WTC11 (cell line): Measurements from ENCODE around the gene MID1. TPM values are rescaled to one million over a fixed set of nuclear protein-coding genes. Genes with fewer than 3 reads are reported as not detected.

ENCODE experiments used
- ATAC-seq: fragments of 200-7000 bp; cut with Tn5 transposase; 2 replicates; pipeline ENCODE4 v1.10.0; 2021; ENCODE audit warnings: mild to moderate bottlenecking, moderate library complexity
- CTCF ChIA-PET: fragments of 300-600 bp; sonication (Branson Sonifier 250); formaldehyde crosslinking; loops from one replicate; lab custom pipeline; 2021; ENCODE audit warnings: antibody characterized with exemption; lab: Charles Lee
- POLR2A ChIA-PET: fragments of 350-600 bp; sonication (Branson Sonifier 250); formaldehyde crosslinking; loops from one replicate; lab custom pipeline; 2021; ENCODE audit warnings: antibody characterized with exemption; lab: Charles Lee
- DNase-seq: peaks from one replicate; pipeline ENCODE4 v3.0.0; 2021; ENCODE audit warnings: low spot score
- H3K27ac Mint-ChIP-seq: 2 replicates; pipeline ENCODE4 v1.8.0; 2021; ENCODE audit warnings: mixed read lengths
- H3K27me3 Mint-ChIP-seq: 2 replicates; pipeline ENCODE4 v1.8.0; 2021; ENCODE audit warnings: low read depth, mild to moderate bottlenecking, moderate library complexity, mixed read lengths
- H3K36me3 Mint-ChIP-seq: 2 replicates; pipeline ENCODE4 v1.8.0; 2021; ENCODE audit warnings: mixed read lengths
- H3K4me1 Mint-ChIP-seq: 2 replicates; pipeline ENCODE4 v1.8.0; 2022; ENCODE audit warnings: mixed read lengths
- H3K4me3 Mint-ChIP-seq: 2 replicates; pipeline ENCODE4 v1.8.0; 2021; ENCODE audit warnings: mild to moderate bottlenecking, moderate library complexity, mixed read lengths
- H3K9me3 Mint-ChIP-seq: 2 replicates; pipeline ENCODE4 v1.8.0; 2021; ENCODE audit warnings: mixed read lengths
- AFF4 ChIP-seq: sonication (generic); formaldehyde crosslinking; IDR thresholded peaks from 2 replicates; pipeline ENCODE4 v1.8.1; 2023; ENCODE audit warnings: mild to moderate bottlenecking, missing genetic modification reagents, borderline replicate concordance
- E2F4 ChIP-seq: sonication (generic); formaldehyde crosslinking; IDR thresholded peaks from 2 replicates; pipeline ENCODE4 v1.8.1; 2022; ENCODE audit warnings: low read depth, mild to moderate bottlenecking, moderate library complexity, missing genetic modification reagents, borderline replicate concordance
- FOXJ3 ChIP-seq: sonication (generic); formaldehyde crosslinking; IDR thresholded peaks from 2 replicates; pipeline ENCODE4 v1.9.0; 2021; ENCODE audit warnings: missing genetic modification reagents, mild to moderate bottlenecking, borderline replicate concordance
- GTF2I ChIP-seq: fragments of 250-450 bp; sonication (Bioruptor Pico); conservative IDR thresholded peaks from 2 replicates; pipeline ENCODE4 v1.4.0; 2021; ENCODE audit warnings: mild to moderate bottlenecking
- HMGA2 ChIP-seq: fragments of 250-450 bp; sonication (Bioruptor Pico); IDR thresholded peaks from 2 replicates; pipeline ENCODE4 v1.4.0; 2021; ENCODE audit warnings: mild to moderate bottlenecking, moderate library complexity
- IRF2 ChIP-seq: sonication (generic); formaldehyde crosslinking; IDR thresholded peaks from 2 replicates; pipeline ENCODE4 v1.8.0; 2022; ENCODE audit warnings: low read depth, missing genetic modification reagents, borderline replicate concordance
- NFE2L1 ChIP-seq: sonication (generic); formaldehyde crosslinking; IDR thresholded peaks from 2 replicates; pipeline ENCODE4 v1.8.1; 2023; ENCODE audit warnings: missing genetic modification reagents
- NFYB ChIP-seq: sonication (generic); formaldehyde crosslinking; conservative IDR thresholded peaks from 2 replicates; pipeline ENCODE4 v1.8.0; 2022; ENCODE audit warnings: low read depth, missing genetic modification reagents
- STAT6 ChIP-seq: sonication (generic); formaldehyde crosslinking; conservative IDR thresholded peaks from 2 replicates; pipeline ENCODE4 v1.8.1; 2023; ENCODE audit warnings: mild to moderate bottlenecking, low read depth, missing genetic modification reagents, moderate library complexity
- TEAD1 ChIP-seq: sonication (generic); formaldehyde crosslinking; IDR thresholded peaks from 2 replicates; pipeline ENCODE4 v1.8.0; 2022; ENCODE audit warnings: mild to moderate bottlenecking, missing genetic modification reagents
- USF2 ChIP-seq: sonication (generic); formaldehyde crosslinking; IDR thresholded peaks from 2 replicates; pipeline ENCODE4 v1.8.1; 2023; ENCODE audit warnings: mild to moderate bottlenecking, missing genetic modification reagents, moderate library complexity
- ZBTB43 ChIP-seq: sonication (generic); formaldehyde crosslinking; IDR thresholded peaks from 2 replicates; pipeline ENCODE4 v1.8.1; 2023; ENCODE audit warnings: mild to moderate bottlenecking, missing genetic modification reagents
- ZNF317 ChIP-seq: sonication (generic); formaldehyde crosslinking; IDR thresholded peaks from 2 replicates; pipeline ENCODE4 v1.8.1; 2023; ENCODE audit warnings: low read depth, mild to moderate bottlenecking, moderate library complexity, missing genetic modification reagents, borderline replicate concordance
- ZNF396 ChIP-seq: fragments of 250-450 bp; sonication (Bioruptor Pico); IDR thresholded peaks from 2 replicates; pipeline ENCODE4 v1.8.0; 2021; ENCODE audit warnings: mild to moderate bottlenecking, moderate library complexity, borderline replicate concordance
- total RNA-seq: library from RNA; stranded (reverse); gene quantifications from 3 replicates; pipeline ENCODE4 v1.2.3, GENCODE V29; 2021

The MID1 gene
- total RNA-seq, 1 experiment from 2014 or later: 52.2 TPM

- DNase-seq: no peak
- POLR2A ChIA-PET: interaction anchor here (0.6 kb wide), 1 partner anchor 32 kb away, joined by 10 read pairs; no protein-coding TSS in a partner anchor
- Mint-ChIP-seq H3K36me3 (no peaks in the 10 kb centered on the region), H3K4me1 (peaks cover 58% of the 10 kb centered on the region), H3K27ac (no peak overlapping the region), H3K4me3 (no peak overlapping the region), H3K9me3 (no peaks in the 10 kb centered on the region), H3K27me3 (no peaks in the 10 kb centered on the region)
- TF ChIP-seq IRF2: no peak
- TF ChIP-seq ZNF396 (CRISPR knock-in tag): no peak
- TF ChIP-seq STAT6: no peak
- TF ChIP-seq NFE2L1 (CRISPR knock-in tag): no peak
- no peak for TF ChIP-seq E2F4 (CRISPR knock-in tag)
- TF ChIP-seq HMGA2 (CRISPR knock-in tag): no peak
- ATAC-seq: no peak
- CTCF ChIA-PET: no interaction called here
Observed at GRCh38 chrX:10549280-10549679, 71.1 kb downstream of the MID1 start.

- Mint-ChIP-seq H3K4me3 (no peak overlapping the region), H3K27ac (0 out of 2 replicates have a peak overlapping the region, but pooled peaks have one; percentile 84), H3K27me3 (no peaks in the 10 kb centered on the region), H3K36me3 (no peaks in the 10 kb centered on the region), H3K9me3 (no peaks in the 10 kb centered on the region), H3K4me1 (peaks cover 59% of the 10 kb centered on the region)
- POLR2A ChIA-PET: no interaction called here
- no peak for DNase-seq
- ATAC-seq: no peak
- CTCF ChIA-PET: no interaction called here
- TF ChIP-seq USF2 (no peak), ZNF317 (no peak), TEAD1 (CRISPR knock-in tag) (no peak), FOXJ3 (CRISPR knock-in tag) (no peak), NFYB (no peak), GTF2I (CRISPR knock-in tag) (no peak), ZBTB43 (CRISPR knock-in tag) (no peak), AFF4 (no peak)
Observed at GRCh38 chrX:10548688-10549087, 71.7 kb downstream of the MID1 start.
